Cardiac ventricle fibroblast (primary cell): ENCODE results near the gene ZNF24. TPM values are rescaled to one million over a fixed set of nuclear protein-coding genes. Genes with fewer than 3 reads are reported as not detected.

Source experiments
- total RNA-seq: library from RNA; depleted of rRNA; stranded (reverse); fragments of >200 nt; gene quantifications from 2 replicates; pipeline ENCODE4 v1.2.3, GENCODE V29; 2015

Gene ZNF24
- 15.6 and 16.9 TPM in 2 replicates for total RNA-seq

GRCh38 chr18:35343936-35344735, at the start of gene ZNF24:
Gene ZNF24, minus strand, starts transcription at chr18:35344420. Its CDS starts 3,770 bp downstream, at chr18:35340650.

GRCh38 chr18:35376742-35377695, 32.8 kb upstream of the ZNF24 start, which contains the start of gene ZNF396:
Gene ZNF396, minus strand, starts transcription at chr18:35377337. Its CDS starts 3,045 bp downstream, at chr18:35374292.

GRCh38 chr18:35290094-35290735, 54.0 kb downstream of the ZNF24 start, which contains the start of gene ZSCAN30:
Gene ZSCAN30, minus strand, starts transcription at chr18:35290229. Its CDS starts 25,877 bp downstream, at chr18:35264352.

Other genes starting within 250 kb of the ZNF24 start
- gene ZNF397, start 103.4 kb downstream of the ZNF24 start, total RNA-seq = 14.7 and 30.0 TPM in 2 replicates
- 9.8 and 12.2 TPM in 2 replicates for gene ZSCAN30, start 54.2 kb downstream of the ZNF24 start, total RNA-seq
- 0.88 and 1.1 TPM in 2 replicates for gene ZNF396, start 32.9 kb upstream of the ZNF24 start, total RNA-seq
- 4.3 and 9.5 TPM in 2 replicates for gene INO80C, start 153.5 kb upstream of the ZNF24 start, total RNA-seq
- 35.9 and 42.6 TPM in 2 replicates for gene GALNT1, start 237.3 kb upstream of the ZNF24 start, total RNA-seq